Esophagus muscularis mucosa (tissue), 3 donors: ENCODE results near the gene TNF.

Source experiments
- POLR2A ChIP-seq: fragments of 450-650 bp; IDR thresholded peaks from one replicate; pipeline ENCODE4 v1.6.1; 2017; ENCODE audit warnings: antibody characterized with exemption, moderate library complexity, mild to moderate bottlenecking, low read depth
- TF ChIP-seq, protein P1 (sequence below), 3 experiments: fragments of 200-600 bp in 2 of 3; fragments of 450-650 bp in 1 of 3; sonication (generic) in 2 of 3; IDR thresholded peaks; one replicate each; pipeline ENCODE4 v1.5.1; 2017 to 2019; ENCODE audit warnings: antibody characterized with exemption in 3 of 3, mild to moderate bottlenecking in 2 of 3, moderate library complexity in 1 of 3

DNA sequence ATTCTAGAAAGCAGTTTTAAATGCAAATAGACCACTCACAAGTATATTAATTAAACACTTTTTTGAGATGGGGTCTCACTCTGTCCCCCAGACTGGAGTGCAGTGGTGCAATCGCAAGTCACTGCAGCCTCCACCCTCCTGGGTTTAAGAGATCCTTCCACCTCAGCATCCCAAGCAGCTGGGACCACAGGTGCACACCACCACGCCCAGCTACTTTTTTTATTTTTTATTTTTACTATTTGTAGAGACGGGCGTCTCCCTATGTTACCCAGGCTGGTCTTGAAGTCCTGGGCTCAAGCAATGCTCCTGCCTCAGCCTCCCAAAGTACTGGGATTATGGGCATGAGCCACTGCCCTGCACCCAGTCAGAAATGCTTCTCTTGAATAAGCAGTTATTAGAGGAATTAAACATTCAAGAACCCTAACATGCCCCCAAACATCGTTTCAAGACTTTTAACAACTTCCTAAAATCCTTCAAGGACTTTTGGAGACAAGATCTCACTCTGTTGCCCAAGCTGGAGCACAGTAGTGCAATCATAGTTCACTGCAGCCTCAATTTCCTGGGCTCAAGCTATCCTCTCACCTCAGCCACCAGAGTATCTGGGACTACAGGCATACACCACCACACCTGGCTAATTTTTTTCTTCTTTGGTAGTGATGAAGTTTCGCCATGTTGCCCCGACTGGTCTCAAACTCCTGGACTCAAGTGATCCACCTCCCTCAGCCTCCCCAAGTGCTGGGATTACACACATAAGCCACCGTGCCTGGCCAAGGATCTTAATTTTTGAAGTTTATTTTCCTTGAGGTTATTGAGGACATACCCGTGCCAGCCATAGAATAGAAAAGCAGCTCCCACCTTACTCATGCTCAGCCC, 43.4 kb upstream of the TNF start:
- TF ChIP-seq, protein P1, sequence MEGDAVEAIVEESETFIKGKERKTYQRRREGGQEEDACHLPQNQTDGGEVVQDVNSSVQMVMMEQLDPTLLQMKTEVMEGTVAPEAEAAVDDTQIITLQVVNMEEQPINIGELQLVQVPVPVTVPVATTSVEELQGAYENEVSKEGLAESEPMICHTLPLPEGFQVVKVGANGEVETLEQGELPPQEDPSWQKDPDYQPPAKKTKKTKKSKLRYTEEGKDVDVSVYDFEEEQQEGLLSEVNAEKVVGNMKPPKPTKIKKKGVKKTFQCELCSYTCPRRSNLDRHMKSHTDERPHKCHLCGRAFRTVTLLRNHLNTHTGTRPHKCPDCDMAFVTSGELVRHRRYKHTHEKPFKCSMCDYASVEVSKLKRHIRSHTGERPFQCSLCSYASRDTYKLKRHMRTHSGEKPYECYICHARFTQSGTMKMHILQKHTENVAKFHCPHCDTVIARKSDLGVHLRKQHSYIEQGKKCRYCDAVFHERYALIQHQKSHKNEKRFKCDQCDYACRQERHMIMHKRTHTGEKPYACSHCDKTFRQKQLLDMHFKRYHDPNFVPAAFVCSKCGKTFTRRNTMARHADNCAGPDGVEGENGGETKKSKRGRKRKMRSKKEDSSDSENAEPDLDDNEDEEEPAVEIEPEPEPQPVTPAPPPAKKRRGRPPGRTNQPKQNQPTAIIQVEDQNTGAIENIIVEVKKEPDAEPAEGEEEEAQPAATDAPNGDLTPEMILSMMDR (IDR thresholded peaks at IDR 0.05) = no peak
- no peak for TF ChIP-seq POLR2A
